Stimulated activated CD4-positive, alpha-beta T cell treated with anti-CD3 and anti-CD28 coated beads, Interleukin-12 subunit alpha, Interleukin-12 subunit beta, amount 100 ng/mL, for 4 hours (primary cell): Measurements from ENCODE around the gene BAIAP2.

Experiments used
- DNase-seq: peaks from one replicate; pipeline ENCODE4 v3.0.0-alpha.2; 2020

Gene BAIAP2

GRCh38 chr17:81163703-81164370 is 128.9 kb downstream of the BAIAP2 start:
- no peak for DNase-seq

DNA sequence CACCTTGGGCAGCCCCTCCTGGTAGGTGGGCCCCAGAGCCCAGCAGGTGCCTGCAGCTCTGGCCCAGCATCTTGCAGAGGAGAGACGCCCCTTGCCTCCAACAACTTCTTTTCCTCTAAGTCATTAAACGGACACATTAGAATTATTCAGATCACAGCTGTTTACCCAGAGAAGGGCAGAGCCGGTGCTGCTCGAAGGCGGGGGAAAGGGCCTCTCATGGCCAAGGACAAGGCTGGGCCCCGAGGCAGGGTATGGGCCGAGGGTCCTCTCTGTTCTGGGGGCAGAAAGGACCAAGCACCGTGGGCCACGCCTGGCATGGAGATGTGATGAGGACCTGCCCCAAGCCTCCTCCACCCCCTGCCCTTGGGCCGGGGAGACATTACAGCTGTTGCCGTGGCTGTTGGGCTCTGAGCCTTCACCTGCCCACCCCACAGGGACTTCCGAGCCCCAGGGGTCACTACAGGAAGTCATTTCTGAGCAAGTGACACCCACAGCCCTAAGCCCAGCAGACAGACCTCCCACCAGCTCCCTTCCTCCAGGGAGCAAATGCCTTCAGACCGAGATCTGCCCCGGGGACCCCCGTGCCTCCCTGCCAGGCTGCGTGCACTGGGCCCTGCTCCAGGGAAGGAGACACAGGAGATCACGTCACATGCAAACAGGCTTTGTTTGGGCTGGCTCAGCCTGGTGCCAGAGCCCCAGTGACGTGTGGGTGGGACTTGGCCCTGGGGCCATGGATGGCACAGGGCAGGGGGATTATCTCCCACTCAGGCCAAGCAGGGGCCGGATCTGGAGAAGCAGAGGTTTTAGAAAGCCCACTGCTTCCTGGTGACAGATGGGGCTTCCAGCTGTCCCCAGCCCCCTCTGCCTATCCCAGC is 129.7 kb downstream of the BAIAP2 start:
- DNase-seq: no peak

GRCh38 chr17:81165246-81166032 is 130.5 kb downstream of the BAIAP2 start, which contains the start of gene PVALEF:
Gene PVALEF, plus strand, starts transcription at chr17:81165507. Its CDS starts 15,720 bp downstream, at chr17:81181227.
- no peak for DNase-seq

DNA sequence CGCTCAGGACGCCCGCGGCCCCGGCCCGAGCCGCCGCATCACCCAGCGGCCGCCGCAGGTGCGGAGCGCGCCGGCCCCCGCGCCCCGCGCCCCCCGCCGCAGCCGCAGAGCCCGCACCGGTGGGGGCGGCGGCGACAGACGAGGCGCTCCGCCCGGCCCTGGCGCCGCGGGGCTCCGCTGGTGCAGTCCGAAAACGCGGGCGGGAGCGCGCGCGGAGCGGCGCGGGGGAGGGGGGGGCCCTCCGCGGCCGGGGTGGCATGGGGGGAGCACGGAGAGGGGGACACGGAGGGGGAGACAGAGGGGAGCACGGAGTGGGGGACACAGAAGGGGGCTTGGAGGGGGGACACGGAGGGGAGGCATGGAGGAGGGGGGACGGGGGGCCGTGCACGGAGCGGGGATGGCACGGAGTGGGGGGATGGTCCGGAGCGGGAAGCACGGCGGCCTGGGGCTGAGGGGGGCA is 131.1 kb downstream of the BAIAP2 start, which contains the start of gene AATK:
TSS of gene AATK (minus strand) at position 189 of the 460 bp plus-strand sequence. CDS start 229 bp downstream, outside the sequence.
- no peak for DNase-seq
